Prostate gland (tissue), 2 donors: ENCODE results near the gene KRT80.

ENCODE experiments used
- POLR2A ChIP-seq: fragments of 450-650 bp; IDR thresholded peaks from one replicate; pipeline ENCODE4 v1.6.1; 2016; ENCODE audit warnings: antibody characterized with exemption, mild to moderate bottlenecking
- POLR2AphosphoS5 ChIP-seq: sonication (generic); formaldehyde crosslinking; IDR thresholded peaks from one replicate; pipeline ENCODE4 v1.6.1; 2017; ENCODE audit warnings: antibody characterized with exemption
- TF ChIP-seq, protein P1 (sequence below), 4 experiments: fragments of 200-600 bp in 2 of 4; fragments of 450-650 bp in 2 of 4; sonication (generic) in 2 of 4; IDR thresholded peaks; 1 replicate in 3 of 4; 2 replicates in 1 of 4; pipeline ENCODE4 v1.5.1; 2016 to 2019; ENCODE audit warnings: antibody characterized with exemption in 4 of 4, mild to moderate bottlenecking in 2 of 4, moderate library complexity in 2 of 4

- TF ChIP-seq POLR2A (no peak), POLR2AphosphoS5 (peak; percentile 58)
- TF ChIP-seq, protein P1, sequence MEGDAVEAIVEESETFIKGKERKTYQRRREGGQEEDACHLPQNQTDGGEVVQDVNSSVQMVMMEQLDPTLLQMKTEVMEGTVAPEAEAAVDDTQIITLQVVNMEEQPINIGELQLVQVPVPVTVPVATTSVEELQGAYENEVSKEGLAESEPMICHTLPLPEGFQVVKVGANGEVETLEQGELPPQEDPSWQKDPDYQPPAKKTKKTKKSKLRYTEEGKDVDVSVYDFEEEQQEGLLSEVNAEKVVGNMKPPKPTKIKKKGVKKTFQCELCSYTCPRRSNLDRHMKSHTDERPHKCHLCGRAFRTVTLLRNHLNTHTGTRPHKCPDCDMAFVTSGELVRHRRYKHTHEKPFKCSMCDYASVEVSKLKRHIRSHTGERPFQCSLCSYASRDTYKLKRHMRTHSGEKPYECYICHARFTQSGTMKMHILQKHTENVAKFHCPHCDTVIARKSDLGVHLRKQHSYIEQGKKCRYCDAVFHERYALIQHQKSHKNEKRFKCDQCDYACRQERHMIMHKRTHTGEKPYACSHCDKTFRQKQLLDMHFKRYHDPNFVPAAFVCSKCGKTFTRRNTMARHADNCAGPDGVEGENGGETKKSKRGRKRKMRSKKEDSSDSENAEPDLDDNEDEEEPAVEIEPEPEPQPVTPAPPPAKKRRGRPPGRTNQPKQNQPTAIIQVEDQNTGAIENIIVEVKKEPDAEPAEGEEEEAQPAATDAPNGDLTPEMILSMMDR (IDR thresholded peaks at IDR 0.05): no peak
These were observed 39.7 kb upstream of the KRT80 start for GRCh38 chr12:52231305-52232202.
